ENCODE measurements around the gene TC2N. TPM values are rescaled to one million over a fixed set of nuclear protein-coding genes. Genes with fewer than 3 reads are reported as not detected.
A peak's percentile ranks its signal among the peaks of the same experiment; 100 is the strongest.

The TC2N gene
- total and polyA plus RNA-seq, 9 of the 15 experiments (the other 6 are each of a cell fraction or from before 2014, with no cell fraction given), result 2.0 to 12.5 (median 7.3) TPM

DNA sequence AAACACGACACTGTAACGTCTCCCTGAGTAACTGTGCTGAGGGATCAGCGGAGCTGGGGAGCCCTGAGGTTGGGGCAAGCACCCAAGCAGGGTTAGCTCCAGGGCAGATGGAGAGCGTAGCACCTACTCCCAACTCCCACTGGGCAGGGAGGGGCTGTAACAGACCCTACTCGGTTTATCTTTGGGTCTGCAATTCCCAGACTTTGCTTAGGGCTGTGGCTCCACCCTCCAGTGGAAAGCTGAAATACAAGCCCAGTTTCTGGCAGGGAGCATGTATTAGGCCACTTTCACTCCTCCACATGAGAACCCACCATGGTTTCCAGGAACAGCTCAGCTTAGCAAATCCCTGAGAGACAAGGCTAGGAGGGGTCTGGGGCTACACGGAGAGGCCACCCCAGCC lies 17.3 kb upstream of the TC2N start (continued):
- TF ChIP-seq RAD21 (CRISPR knock-in tag; conservative IDR thresholded peaks at IDR 0.05 in 1 of 2, IDR thresholded peaks at IDR 0.05 in 1 of 2), result peak in 1 of 2 experiments; percentile 52; a peak in 2 of 4 replicates

DNA sequence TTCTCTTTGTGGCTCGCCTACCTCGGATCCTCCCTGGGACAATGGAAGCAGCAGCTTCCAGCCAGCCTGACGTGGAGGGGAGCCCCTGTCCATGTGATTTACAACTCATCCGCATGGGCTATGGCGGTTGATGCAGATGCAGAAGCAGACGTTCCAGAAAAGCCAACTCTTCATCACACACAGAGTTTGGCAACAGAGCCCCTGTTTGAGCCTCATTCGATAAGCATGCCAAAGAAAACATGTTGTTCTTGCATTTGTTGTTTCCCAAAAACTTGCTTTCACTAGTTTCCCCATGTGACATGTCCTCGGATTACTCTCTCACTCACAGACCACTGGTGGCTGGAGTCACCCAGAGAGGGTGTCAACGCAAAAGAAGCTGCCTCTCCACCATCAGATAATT lies 16.4 kb upstream of the TC2N start:
- DNase-seq (ENCODE audit: extremely low read depth in 1 of 4, low spot score in 3 of 4) (no peak), FAIRE-seq (no peak), ATAC-seq (no peak)
- Histone ChIP-seq H3K27me3 (ENCODE audit: control insufficient read depth in 2 of 2, insufficient read depth in 2 of 2, low read length in 2 of 2) (peaks cover 0 to 9% of the 10 kb centered on the region in 2 experiments; a peak in 1 of 5 replicates), H3K27ac (ENCODE audit: extremely low read depth, low read depth, low read length) (no peak overlapping the region), H2AFZ (ENCODE audit: low read depth, low read length) (no peak overlapping the region), H3K4me1 (replicated peaks in 1 of 2; ENCODE audit: control insufficient read depth in 2 of 2, insufficient read depth in 2 of 2, low read length in 2 of 2) (no peaks in the 10 kb centered on the region; a peak in 2 of 5 replicates), H3K36me3 (ENCODE audit: control insufficient read depth, insufficient read depth, low read length) (no peaks in the 10 kb centered on the region), H4K20me1 (replicated peaks; ENCODE audit: control insufficient read depth, insufficient read depth, low read length) (no peaks in the 10 kb centered on the region), H3K9me1 (ENCODE audit: control insufficient read depth, insufficient read depth, low read length) (no peaks in the 10 kb centered on the region), H3K9me3 (replicated peaks; ENCODE audit: control insufficient read depth, insufficient read depth, low read depth, low read length) (no peaks in the 10 kb centered on the region), H3K9ac (ENCODE audit: insufficient read depth in 1 of 2, low read depth in 2 of 2, low read length in 2 of 2) (no peak overlapping the region), H3K4me2 (ENCODE audit: insufficient read depth, low read length) (no peak overlapping the region), H3K79me2 (ENCODE audit: control insufficient read depth, insufficient read depth, low read length) (no peaks in the 10 kb centered on the region), H3K4me3 (no peak overlapping the region)
- ChIA-PET POLR2A (interaction anchor here (1.1 kb wide), 1 partner anchor 419 kb away, joined by 4 read pairs; no protein-coding TSS in a partner anchor), CTCF (ENCODE audit: low intra/inter-chr PET ratio) (interaction anchor here (0.7 kb wide), 1 partner anchor 597 kb away, joined by 3 read pairs; no protein-coding TSS in a partner anchor)
- whole genome bisulfite sequencing (ENCODE audit: insufficient coverage, low coverage, missing lambda C conversion rate), result 13% methylated on average over 8 of the region's 9 CpGs
- BruUV-seq (replicated peaks), result no TSS peak
- intact Hi-C loops (cut with micrococcal nuclease), result no loop called here
- in situ Hi-C loops (cut with MboI), result no loop called here
- no peak for TF ChIP-seq MED1 (CRISPR knock-in tag; IDR thresholded peaks at IDR 0.05; ENCODE audit: borderline replicate concordance)

DNA sequence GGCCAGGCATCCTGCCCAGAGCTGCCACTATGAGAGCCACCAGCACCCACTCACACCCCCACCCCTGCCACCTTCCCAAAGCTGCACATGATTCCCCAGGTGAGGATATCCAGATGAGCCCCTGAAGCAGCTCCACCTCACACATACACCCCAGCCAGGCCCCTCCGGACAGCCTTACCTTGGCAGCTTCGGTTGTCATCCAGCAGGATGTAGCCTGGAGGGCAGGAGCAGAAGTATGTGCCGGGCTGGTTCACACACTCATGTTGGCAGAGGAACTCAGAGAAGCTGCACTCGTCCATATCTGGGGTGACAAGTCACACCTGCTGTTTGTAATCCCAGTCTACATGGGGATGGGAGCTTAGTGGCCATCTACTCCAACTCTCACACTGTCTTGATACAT lies 15.4 kb upstream of the TC2N start:
- intact Hi-C loops (cut with micrococcal nuclease), result no loop called here
- no peak overlapping the region for H3K4me2 ChIP-seq (ENCODE audit: insufficient read depth, low read length)
- WGBS (ENCODE audit: insufficient coverage, low coverage, missing lambda C conversion rate), result 29% methylated on average over 3 of the region's 4 CpGs
- TF ChIP-seq, protein P1, sequence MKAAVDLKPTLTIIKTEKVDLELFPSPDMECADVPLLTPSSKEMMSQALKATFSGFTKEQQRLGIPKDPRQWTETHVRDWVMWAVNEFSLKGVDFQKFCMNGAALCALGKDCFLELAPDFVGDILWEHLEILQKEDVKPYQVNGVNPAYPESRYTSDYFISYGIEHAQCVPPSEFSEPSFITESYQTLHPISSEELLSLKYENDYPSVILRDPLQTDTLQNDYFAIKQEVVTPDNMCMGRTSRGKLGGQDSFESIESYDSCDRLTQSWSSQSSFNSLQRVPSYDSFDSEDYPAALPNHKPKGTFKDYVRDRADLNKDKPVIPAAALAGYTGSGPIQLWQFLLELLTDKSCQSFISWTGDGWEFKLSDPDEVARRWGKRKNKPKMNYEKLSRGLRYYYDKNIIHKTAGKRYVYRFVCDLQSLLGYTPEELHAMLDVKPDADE (conservative IDR thresholded peaks at IDR 0.05; ENCODE audit: control insufficient read depth, low read depth, low read length), result no peak
- TF ChIP-seq TRIM24 (IDR thresholded peaks at IDR 0.05), result no peak
- TF ChIP-seq CBX8 (IDR thresholded peaks at IDR 0.05; ENCODE audit: borderline replicate concordance, extremely low read depth, low read depth, low read length, poor library complexity, severe bottlenecking), result no peak
- no peak for TF ChIP-seq RFX5 (IDR thresholded peaks at IDR 0.05; ENCODE audit: low read depth, low read length)
- TF ChIP-seq, protein P2, sequence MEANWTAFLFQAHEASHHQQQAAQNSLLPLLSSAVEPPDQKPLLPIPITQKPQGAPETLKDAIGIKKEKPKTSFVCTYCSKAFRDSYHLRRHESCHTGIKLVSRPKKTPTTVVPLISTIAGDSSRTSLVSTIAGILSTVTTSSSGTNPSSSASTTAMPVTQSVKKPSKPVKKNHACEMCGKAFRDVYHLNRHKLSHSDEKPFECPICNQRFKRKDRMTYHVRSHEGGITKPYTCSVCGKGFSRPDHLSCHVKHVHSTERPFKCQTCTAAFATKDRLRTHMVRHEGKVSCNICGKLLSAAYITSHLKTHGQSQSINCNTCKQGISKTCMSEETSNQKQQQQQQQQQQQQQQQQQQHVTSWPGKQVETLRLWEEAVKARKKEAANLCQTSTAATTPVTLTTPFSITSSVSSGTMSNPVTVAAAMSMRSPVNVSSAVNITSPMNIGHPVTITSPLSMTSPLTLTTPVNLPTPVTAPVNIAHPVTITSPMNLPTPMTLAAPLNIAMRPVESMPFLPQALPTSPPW (CRISPR knock-in tag; IDR thresholded peaks at IDR 0.05), result no peak
- TF ChIP-seq ATF1 (CRISPR knock-in tag; IDR thresholded peaks at IDR 0.05), result no peak
- TF ChIP-seq ATF1 (tag; IDR thresholded peaks at IDR 0.05), result no peak
- TF ChIP-seq SNIP1 (IDR thresholded peaks at IDR 0.05; ENCODE audit: low read depth), result no peak

More for the DNA sequence above, 15.4 kb upstream of the TC2N start:
- in situ Hi-C loops (cut with MboI), result no loop called here
- CTCF ChIA-PET (ENCODE audit: low intra/inter-chr PET ratio), result no interaction called here
- no TSS peak for BruUV-seq (replicated peaks)
- Histone ChIP-seq H3K9ac (ENCODE audit: insufficient read depth in 1 of 2, low read depth in 2 of 2, low read length in 2 of 2) (no peak overlapping the region), H3K4me3 (no peak overlapping the region), H4K20me1 (replicated peaks; ENCODE audit: control insufficient read depth, insufficient read depth, low read length) (no peaks in the 10 kb centered on the region), H3K79me2 (ENCODE audit: control insufficient read depth, insufficient read depth, low read length) (no peaks in the 10 kb centered on the region), H3K27ac (ENCODE audit: extremely low read depth, low read depth, low read length) (no peak overlapping the region), H3K9me1 (ENCODE audit: control insufficient read depth, insufficient read depth, low read length) (no peaks in the 10 kb centered on the region), H3K27me3 (ENCODE audit: control insufficient read depth in 2 of 2, insufficient read depth in 2 of 2, low read length in 2 of 2) (peaks cover 0 to 9% of the 10 kb centered on the region in 2 experiments; a peak in 1 of 5 replicates), H2AFZ (ENCODE audit: low read depth, low read length) (no peak overlapping the region), H3K36me3 (ENCODE audit: control insufficient read depth, insufficient read depth, low read length) (no peaks in the 10 kb centered on the region), H3K4me1 (replicated peaks in 1 of 2; ENCODE audit: control insufficient read depth in 2 of 2, insufficient read depth in 2 of 2, low read length in 2 of 2) (no peaks in the 10 kb centered on the region; a peak in 2 of 5 replicates), H3K9me3 (replicated peaks; ENCODE audit: control insufficient read depth, insufficient read depth, low read depth, low read length) (no peaks in the 10 kb centered on the region)
- DNase-seq (ENCODE audit: extremely low read depth in 1 of 4, low spot score in 3 of 4), result no peak
- FAIRE-seq, result no peak
- POLR2A ChIA-PET, result interaction anchor here (0.6 to 1.1 kb wide), 2 partner anchors 418 to 755 kb away, joined by 3 to 4 read pairs; no protein-coding TSS in a partner anchor
- ATAC-seq, result no peak
